ENCODE data around the gene RBBP8NL. TPM values are rescaled to one million over a fixed set of nuclear protein-coding genes. Genes with fewer than 3 reads are reported as not detected.

The RBBP8NL gene
- not detected in 2 replicates for total RNA-seq

DNA sequence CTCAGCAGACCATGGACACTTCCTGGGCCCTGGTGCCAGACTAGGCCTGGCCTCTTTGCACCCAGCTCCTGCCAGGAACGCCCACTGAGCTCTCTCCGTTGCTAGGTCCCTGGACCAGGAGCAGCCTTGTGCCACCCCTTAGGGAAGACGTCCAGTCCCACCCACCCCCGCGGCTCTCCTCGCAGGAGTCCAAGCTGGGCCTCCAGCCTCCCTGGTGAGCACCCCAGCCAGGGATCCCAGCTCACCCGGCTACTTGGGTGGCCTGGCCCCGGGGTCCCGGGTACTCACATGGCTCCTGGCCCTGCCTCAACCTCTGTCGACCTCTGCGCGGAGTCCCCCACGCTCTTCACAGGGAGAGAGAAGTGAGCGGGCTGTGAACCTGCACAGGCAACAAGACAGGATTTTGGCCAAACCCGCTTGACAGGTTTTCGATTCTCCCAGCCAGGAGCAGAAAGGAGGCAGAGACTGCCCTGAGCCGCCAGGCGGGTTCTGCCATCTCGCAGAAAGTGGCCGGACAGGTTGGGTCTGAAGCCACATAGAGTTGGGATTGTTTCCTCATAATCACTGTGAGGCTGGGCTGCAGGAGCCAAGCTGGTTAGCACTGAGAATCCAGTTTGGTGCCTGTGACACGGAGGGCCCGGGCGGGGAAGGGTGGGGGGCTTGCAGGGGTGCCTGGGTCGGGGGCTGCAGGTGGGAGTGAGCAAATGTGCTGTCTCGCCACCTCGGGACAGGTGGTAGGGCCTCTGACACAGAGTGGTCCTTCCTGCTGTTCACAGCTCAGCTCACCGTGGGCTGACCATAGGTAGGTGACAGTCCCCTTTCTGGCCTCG lies at the start of gene RBBP8NL:
Gene RBBP8NL, minus strand, starts transcription at position 368 of the 830 bp plus-strand sequence. CDS start 7,892 bp downstream, outside the sequence.
- Mint-ChIP-seq H3K27ac (no peak within 1 kb of the TSS), H3K27me3 (no peaks in the 10 kb centered on the region), H3K4me3 (no peak within 1 kb of the TSS), H3K36me3 (ENCODE audit: low read depth) (no peaks in the 10 kb centered on the region), H3K9me3 (no peaks in the 10 kb centered on the region), H3K4me1 (no peaks in the 10 kb centered on the region)
- intact Hi-C loops (cut with micrococcal nuclease): no loop called here
- no peak for DNase-seq

DNA sequence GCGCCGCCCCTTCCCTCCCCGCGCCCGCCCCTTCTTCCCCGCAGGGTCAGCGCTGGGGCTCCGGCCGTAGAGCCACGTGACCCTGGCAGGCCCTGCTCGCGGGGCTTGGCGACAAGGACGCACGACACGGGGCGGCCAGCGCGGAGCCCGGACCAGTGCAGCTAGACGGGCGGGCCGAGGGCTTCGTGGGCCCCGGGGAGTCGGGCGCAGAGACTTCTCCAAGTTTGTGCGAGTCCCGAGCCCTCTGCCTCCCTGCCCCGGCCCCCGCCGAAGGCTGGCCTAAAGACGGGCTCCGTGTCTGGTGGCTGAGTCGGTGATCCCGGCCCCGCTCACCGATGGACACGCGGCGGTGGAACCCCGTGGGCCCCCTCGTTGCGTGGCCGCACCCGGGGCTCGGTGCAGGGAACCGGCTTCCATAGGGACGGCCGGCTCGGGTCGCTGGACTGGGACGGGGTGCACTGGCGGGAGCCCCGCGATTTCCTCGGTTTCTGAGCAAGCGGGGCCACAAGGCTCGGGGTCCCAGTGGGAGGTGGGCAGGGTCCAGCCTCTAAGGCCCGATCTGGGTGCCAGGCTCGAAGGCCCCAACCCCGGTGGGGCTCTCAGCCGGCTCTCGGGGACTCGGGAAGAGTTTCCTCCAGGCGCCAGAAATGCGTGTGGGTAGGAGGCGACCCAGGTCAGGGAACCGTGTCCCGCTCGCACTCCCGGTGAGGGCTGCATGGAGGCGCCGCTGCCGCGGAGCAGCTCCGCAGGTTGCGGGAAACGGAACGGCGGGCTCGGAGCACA lies 48.9 kb upstream of the RBBP8NL start:
- DNase-seq: no peak
- Mint-ChIP-seq H3K9me3 (no peaks in the 10 kb centered on the region), H3K4me3 (no peak overlapping the region), H3K4me1 (no peaks in the 10 kb centered on the region), H3K36me3 (ENCODE audit: low read depth) (no peaks in the 10 kb centered on the region), H3K27me3 (peaks cover 50% of the 10 kb centered on the region), H3K27ac (no peak overlapping the region)
- intact Hi-C loops (cut with micrococcal nuclease): loop anchor here (5.0 kb wide), 1 partner anchor 701 kb away; no protein-coding TSS in a partner anchor

DNA sequence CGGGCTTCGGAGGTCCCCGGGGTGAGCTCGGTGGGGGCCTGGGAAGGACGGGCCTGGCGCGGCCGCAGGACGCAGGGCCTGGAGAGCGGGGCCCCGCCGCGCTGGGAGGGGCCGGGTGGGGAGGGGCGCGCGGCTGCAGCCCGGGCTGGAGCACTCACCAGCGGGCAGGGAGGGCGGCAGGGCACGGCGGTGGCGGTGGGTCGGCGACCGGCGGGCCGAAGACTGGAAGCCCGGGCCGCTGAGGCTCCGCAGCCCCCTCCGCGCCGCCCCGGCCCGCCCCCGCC lies 48.4 kb upstream of the RBBP8NL start, which contains the start of gene GATA5:
Gene GATA5, minus strand, starts transcription at position 224 of the 284 bp plus-strand sequence. CDS start 474 bp downstream, outside the sequence.
- no peaks in the 10 kb centered on the region for H3K4me1 Mint-ChIP-seq
- no peaks in the 10 kb centered on the region for H3K9me3 Mint-ChIP-seq
- intact Hi-C loops (cut with micrococcal nuclease): loop anchor here (5.0 kb wide), 1 partner anchor 702 kb away; no protein-coding TSS in a partner anchor
- no peak for DNase-seq
- peaks cover 50% of the 10 kb centered on the region for H3K27me3 Mint-ChIP-seq
- no peak within 1 kb of the TSS for H3K27ac Mint-ChIP-seq
- H3K4me3 Mint-ChIP-seq: no peak within 1 kb of the TSS
- H3K36me3 Mint-ChIP-seq (ENCODE audit: low read depth): no peaks in the 10 kb centered on the region

GRCh38 chr20:62475027-62475771 lies 47.9 kb upstream of the RBBP8NL start:
- no peaks in the 10 kb centered on the region for H3K36me3 Mint-ChIP-seq (ENCODE audit: low read depth)
- no peaks in the 10 kb centered on the region for H3K4me1 Mint-ChIP-seq
- H3K4me3 Mint-ChIP-seq: no peak overlapping the region
- no peak overlapping the region for H3K27ac Mint-ChIP-seq
- intact Hi-C loops (cut with micrococcal nuclease): loop anchor here (5.0 kb wide), 1 partner anchor 702 kb away; no protein-coding TSS in a partner anchor
- no peak for DNase-seq
- no peaks in the 10 kb centered on the region for H3K9me3 Mint-ChIP-seq
- H3K27me3 Mint-ChIP-seq: peaks cover 51% of the 10 kb centered on the region

- no peak for DNase-seq
- intact Hi-C loops (cut with micrococcal nuclease): loop anchor here (5.0 kb wide), 1 partner anchor 703 kb away; no protein-coding TSS in a partner anchor
- Mint-ChIP-seq H3K4me1 (no peaks in the 10 kb centered on the region), H3K27me3 (peaks cover 52% of the 10 kb centered on the region), H3K9me3 (no peaks in the 10 kb centered on the region), H3K27ac (no peak overlapping the region), H3K36me3 (ENCODE audit: low read depth) (no peaks in the 10 kb centered on the region), H3K4me3 (no peak overlapping the region)
Measured at GRCh38 chr20:62474604-62475026, 47.3 kb upstream of the RBBP8NL start.

DNA sequence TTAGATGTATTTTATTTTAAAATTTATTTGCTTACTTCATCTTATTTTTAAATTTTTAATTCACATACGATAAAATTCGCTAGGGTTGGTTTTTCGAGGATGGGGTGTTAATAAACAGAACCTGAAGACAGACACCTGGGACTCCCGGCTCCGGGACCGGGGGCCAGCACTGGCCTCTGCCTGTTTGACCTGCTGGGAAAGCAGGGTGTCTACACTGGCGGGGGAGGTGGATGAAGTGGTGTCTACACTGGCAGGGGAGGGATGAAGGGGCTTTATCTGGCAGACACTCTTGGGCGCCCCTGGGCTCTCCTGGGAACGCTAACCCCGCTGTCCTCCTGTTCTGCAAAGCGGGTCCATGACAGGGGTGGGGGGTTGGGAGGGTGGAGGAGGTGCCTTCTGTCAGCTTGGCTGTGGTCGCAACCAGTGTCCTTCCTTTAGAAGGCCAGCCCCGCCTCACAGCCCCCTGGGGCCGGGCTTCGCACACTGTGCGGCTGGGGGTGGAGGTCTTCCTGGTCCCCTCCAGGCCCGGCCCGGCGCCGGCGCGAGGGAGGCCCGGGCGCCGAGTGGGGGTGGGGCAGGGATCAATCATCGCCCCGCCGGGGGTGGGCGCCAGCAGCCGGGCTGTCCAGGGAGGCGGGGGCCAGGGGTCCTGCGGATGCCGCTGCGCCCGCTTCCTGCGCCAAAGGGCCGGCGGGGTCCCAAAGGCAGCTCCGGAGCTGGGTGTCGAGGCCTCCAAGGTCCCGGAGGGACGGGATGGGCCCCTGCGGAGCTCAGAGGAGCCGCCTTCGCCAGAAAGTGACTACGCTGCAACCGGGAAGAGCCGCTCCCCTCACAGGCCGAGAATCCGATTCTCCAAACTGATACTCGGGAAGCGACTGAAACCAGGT lies 46.6 kb upstream of the RBBP8NL start:
- DNase-seq: no peak
- H3K27ac Mint-ChIP-seq: no peak overlapping the region
- no peak overlapping the region for H3K4me3 Mint-ChIP-seq
- no peaks in the 10 kb centered on the region for H3K36me3 Mint-ChIP-seq (ENCODE audit: low read depth)
- H3K27me3 Mint-ChIP-seq: peaks cover 46% of the 10 kb centered on the region
- H3K4me1 Mint-ChIP-seq: no peaks in the 10 kb centered on the region
- intact Hi-C loops (cut with micrococcal nuclease): no loop called here
- H3K9me3 Mint-ChIP-seq: no peaks in the 10 kb centered on the region

- H3K36me3 Mint-ChIP-seq (ENCODE audit: low read depth): no peaks in the 10 kb centered on the region
- H3K27ac Mint-ChIP-seq: no peak overlapping the region
- no peak for DNase-seq
- intact Hi-C loops (cut with micrococcal nuclease): no loop called here
- peaks cover 37% of the 10 kb centered on the region for H3K27me3 Mint-ChIP-seq
- H3K4me1 Mint-ChIP-seq: no peaks in the 10 kb centered on the region
- no peak overlapping the region for H3K4me3 Mint-ChIP-seq
- H3K9me3 Mint-ChIP-seq: no peaks in the 10 kb centered on the region
Measured at GRCh38 chr20:62472941-62473585, 45.7 kb upstream of the RBBP8NL start.

DNA sequence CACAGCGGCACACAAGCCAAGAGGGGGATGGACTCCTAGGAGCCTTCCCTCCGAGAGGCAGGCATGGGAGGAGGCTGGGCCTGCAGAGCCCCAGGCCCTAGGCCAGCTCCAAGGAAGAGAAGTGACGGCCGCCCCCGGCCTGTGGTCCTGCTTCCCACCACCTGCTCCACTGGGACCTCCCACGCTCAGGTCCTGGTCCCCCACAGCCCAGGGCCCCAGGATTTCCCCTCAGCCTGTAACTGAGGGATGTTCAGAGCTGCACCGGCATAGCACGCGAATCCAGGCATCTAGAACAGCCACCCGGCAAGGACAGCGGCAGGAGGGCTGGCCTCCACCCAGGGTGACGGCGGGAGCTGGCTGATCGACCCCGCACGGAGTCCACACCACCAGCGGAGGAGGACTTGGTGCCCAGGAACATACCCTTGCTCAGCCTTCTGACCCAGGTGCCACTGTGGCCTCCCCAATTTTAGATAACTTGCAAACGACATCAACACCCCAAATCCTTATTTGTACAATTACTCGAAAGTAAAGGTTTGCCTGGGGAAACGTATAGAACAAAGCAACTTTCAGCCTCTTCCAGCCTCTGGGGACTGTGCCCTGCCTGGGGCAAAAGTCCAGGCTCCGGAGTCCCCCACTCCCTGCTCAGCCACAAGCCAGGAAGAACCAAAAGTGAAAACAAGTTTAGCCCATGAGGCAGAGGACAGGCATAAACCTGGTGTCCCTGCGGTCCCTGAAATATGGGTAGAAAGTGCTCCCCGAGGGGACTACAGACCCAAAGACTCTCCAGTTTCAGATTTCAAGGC lies 45.0 kb upstream of the RBBP8NL start:
- intact Hi-C loops (cut with micrococcal nuclease): no loop called here
- Mint-ChIP-seq H3K36me3 (ENCODE audit: low read depth) (no peaks in the 10 kb centered on the region), H3K4me1 (no peaks in the 10 kb centered on the region), H3K4me3 (no peak overlapping the region), H3K9me3 (no peaks in the 10 kb centered on the region), H3K27ac (no peak overlapping the region), H3K27me3 (peaks cover 29% of the 10 kb centered on the region)
- DNase-seq: no peak

DNA sequence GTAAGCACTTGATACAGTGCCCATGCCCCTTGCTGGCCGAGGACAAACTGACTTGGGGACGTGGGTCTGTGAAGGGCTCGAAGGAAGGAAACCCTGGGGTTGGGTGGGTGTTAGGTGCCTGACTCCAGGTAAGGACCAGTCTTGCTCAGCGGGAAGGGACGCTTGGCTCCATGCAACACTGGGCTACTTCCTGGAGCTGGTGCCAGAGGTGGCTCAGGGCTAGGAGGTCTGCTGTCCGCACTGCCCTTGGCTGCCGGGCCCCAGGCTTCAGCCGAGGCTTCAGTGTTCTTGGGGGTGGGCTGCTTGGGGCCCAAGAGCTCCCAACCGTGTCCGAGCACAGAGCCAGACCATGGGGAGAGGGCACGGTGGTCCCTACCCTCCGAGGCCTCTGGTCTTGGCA lies 43.1 kb upstream of the RBBP8NL start:
- no peaks in the 10 kb centered on the region for H3K4me1 Mint-ChIP-seq
- DNase-seq: no peak
- no peak overlapping the region for H3K27ac Mint-ChIP-seq
- no peaks in the 10 kb centered on the region for H3K9me3 Mint-ChIP-seq
- H3K4me3 Mint-ChIP-seq: no peak overlapping the region
- intact Hi-C loops (cut with micrococcal nuclease): no loop called here
- H3K36me3 Mint-ChIP-seq (ENCODE audit: low read depth): no peaks in the 10 kb centered on the region
- peaks cover 24% of the 10 kb centered on the region for H3K27me3 Mint-ChIP-seq

- no peak overlapping the region for H3K27ac Mint-ChIP-seq
- H3K9me3 Mint-ChIP-seq: no peaks in the 10 kb centered on the region
- intact Hi-C loops (cut with micrococcal nuclease): no loop called here
- peaks cover 24% of the 10 kb centered on the region for H3K27me3 Mint-ChIP-seq
- no peaks in the 10 kb centered on the region for H3K4me1 Mint-ChIP-seq
- H3K36me3 Mint-ChIP-seq (ENCODE audit: low read depth): no peaks in the 10 kb centered on the region
- DNase-seq: no peak
- H3K4me3 Mint-ChIP-seq: no peak overlapping the region
Measured at GRCh38 chr20:62470001-62470400, 42.7 kb upstream of the RBBP8NL start.

DNA sequence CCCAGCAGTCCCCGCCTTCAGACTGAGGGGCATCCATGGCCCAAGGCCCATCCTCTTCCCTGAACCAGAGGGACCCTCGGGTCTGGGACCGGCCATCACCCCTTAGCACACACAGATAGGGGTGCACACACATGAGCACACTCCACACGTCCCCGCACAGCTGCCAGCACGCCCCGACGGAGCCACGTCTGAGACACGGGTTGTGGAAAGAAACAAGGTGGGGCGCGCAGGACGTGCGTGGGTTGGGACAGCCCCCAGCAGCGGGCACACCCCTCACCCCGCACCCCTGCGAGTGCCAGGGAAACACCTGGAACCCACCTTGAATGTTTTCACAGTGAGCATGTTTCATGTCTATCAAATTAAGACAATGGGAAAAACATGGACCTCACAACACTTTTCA lies 42.0 kb upstream of the RBBP8NL start:
- H3K27ac Mint-ChIP-seq: no peak overlapping the region
- no peak overlapping the region for H3K4me3 Mint-ChIP-seq

More for the DNA sequence above, 42.0 kb upstream of the RBBP8NL start:
- no peaks in the 10 kb centered on the region for H3K36me3 Mint-ChIP-seq (ENCODE audit: low read depth)
- peaks cover 21% of the 10 kb centered on the region for H3K27me3 Mint-ChIP-seq
- no peaks in the 10 kb centered on the region for H3K9me3 Mint-ChIP-seq
- intact Hi-C loops (cut with micrococcal nuclease): no loop called here
- H3K4me1 Mint-ChIP-seq: no peaks in the 10 kb centered on the region
- DNase-seq: no peak

Measured in activated CD4-positive, alpha-beta T cell treated with anti-CD3 and anti-CD28 coated beads, Interleukin-2, amount 10 ng/mL, durations not matched to agents 24 days and 14 days (primary cell).